GM23338 (cell line): ENCODE results near the gene WAPL. TPM values are rescaled to one million over a fixed set of nuclear protein-coding genes. Genes with fewer than 3 reads are reported as not detected.

Experiments used
- ATAC-seq: fragments of 200-7000 bp; cut with Tn5 transposase; 3 replicates; pipeline ENCODE4 v1.9.1; 2020
- DNase-seq: peaks from one replicate; pipeline ENCODE4 v3.0.0-alpha.2; 2015; ENCODE audit warnings: low spot score
- H2AFZ ChIP-seq: fragments of 200-600 bp; sonication (generic); 2 replicates; pipeline ENCODE4 v1.8.0; 2016; ENCODE audit warnings: antibody characterized with exemption, mild to moderate bottlenecking, moderate library complexity
- H3F3A ChIP-seq: fragments of 200-600 bp; sonication (generic); replicated peaks from 2 replicates; pipeline ENCODE4 v1.8.0; 2017; ENCODE audit warnings: antibody characterized with exemption, mixed run types, low read depth
- H3K27ac ChIP-seq: fragments of 200-600 bp; sonication (generic); 2 replicates; pipeline ENCODE4 v1.6.1; 2016; ENCODE audit warnings: low read depth
- H3K27me3 ChIP-seq: fragments of 200-600 bp; sonication (generic); 2 replicates; pipeline ENCODE4 v1.8.0; 2016; ENCODE audit warnings: mild to moderate bottlenecking, mixed run types, moderate library complexity; ENCODE audit not compliant: insufficient read depth
- H3K36me3 ChIP-seq: fragments of 200-600 bp; sonication (generic); 2 replicates; pipeline ENCODE4 v1.8.0; 2016; ENCODE audit warnings: mild to moderate bottlenecking; ENCODE audit not compliant: insufficient read depth
- H3K4me1 ChIP-seq: fragments of 200-600 bp; sonication (generic); 2 replicates; pipeline ENCODE4 v1.8.0; 2016; ENCODE audit warnings: mild to moderate bottlenecking, moderate library complexity; ENCODE audit not compliant: insufficient read depth
- H3K4me2 ChIP-seq: fragments of 200-600 bp; sonication (generic); 2 replicates; pipeline ENCODE4 v1.7.1; 2017; ENCODE audit warnings: mixed run types
- H3K4me3 ChIP-seq: fragments of 200-600 bp; sonication (generic); 2 replicates; pipeline ENCODE4 v1.6.1; 2016; ENCODE audit warnings: mixed run types
- H3K79me2 ChIP-seq: fragments of 200-600 bp; sonication (generic); replicated peaks from 2 replicates; pipeline ENCODE4 v1.8.0; 2017; ENCODE audit warnings: mild to moderate bottlenecking; ENCODE audit not compliant: insufficient read depth
- H3K9me2 ChIP-seq: fragments of 200-600 bp; sonication (generic); 2 replicates; pipeline ENCODE4 v1.8.0; 2017; ENCODE audit not compliant: insufficient read depth
- H4K20me1 ChIP-seq: fragments of 200-600 bp; sonication (generic); replicated peaks from 2 replicates; pipeline ENCODE4 v1.8.0; 2017; ENCODE audit warnings: mild to moderate bottlenecking; ENCODE audit not compliant: insufficient read depth
- H3K27ac Mint-ChIP-seq: 2 replicates; pipeline ENCODE4 v1.8.0; 2020; ENCODE audit warnings: inconsistent platforms, mild to moderate bottlenecking, moderate library complexity, mixed read lengths
- H3K27me3 Mint-ChIP-seq: 3 replicates; pipeline ENCODE4 v1.8.0; 2022; ENCODE audit warnings: low read depth, mild to moderate bottlenecking, moderate library complexity, mixed read lengths, inconsistent platforms; ENCODE audit not compliant: insufficient read depth, poor library complexity
- H3K36me3 Mint-ChIP-seq: 3 replicates; pipeline ENCODE4 v1.8.0; 2021; ENCODE audit warnings: low read depth, mild to moderate bottlenecking, inconsistent platforms, moderate library complexity, mixed read lengths
- H3K4me1 Mint-ChIP-seq: 3 replicates; pipeline ENCODE4 v1.8.0; 2020; ENCODE audit warnings: mild to moderate bottlenecking, inconsistent platforms, mixed read lengths
- H3K4me3 Mint-ChIP-seq: 3 replicates; pipeline ENCODE4 v1.8.0; 2021; ENCODE audit warnings: moderate library complexity, mild to moderate bottlenecking, inconsistent platforms, mixed read lengths
- H3K9me3 Mint-ChIP-seq: 3 replicates; pipeline ENCODE4 v1.8.0; 2020; ENCODE audit warnings: moderate library complexity, mild to moderate bottlenecking, inconsistent platforms, mixed read lengths
- CREB1 ChIP-seq: fragments of 250-450 bp; sonication (Bioruptor Pico); IDR thresholded peaks from 2 replicates; pipeline ENCODE4 v1.5.0; 2020; ENCODE audit warnings: low read depth, mild to moderate bottlenecking, moderate library complexity
- CTCF ChIP-seq, 2 experiments: fragments of 200-600 bp in 1 of 2; sonication (generic) in 1 of 2; conservative IDR thresholded peaks; 2 replicates each; pipeline versions ENCODE4 v1.5.1 to v1.6.1; 2016 to 2017; ENCODE audit warnings: antibody characterized with exemption in 2 of 2, low read depth in 2 of 2, mild to moderate bottlenecking in 2 of 2, moderate library complexity in 1 of 2
- ETS1 ChIP-seq: IDR thresholded peaks from 2 replicates; pipeline ENCODE4 v1.6.1; 2016; ENCODE audit warnings: antibody characterized with exemption
- EZH2 ChIP-seq: fragments of 200-600 bp; sonication (generic); IDR thresholded peaks from one replicate; pipeline ENCODE4 v1.8.0; 2017; ENCODE audit warnings: antibody characterized with exemption, mild to moderate bottlenecking, low read depth; ENCODE audit not compliant: unreplicated experiment
- EZH2phosphoT487 ChIP-seq: fragments of 200-600 bp; sonication (generic); IDR thresholded peaks from one replicate; pipeline ENCODE4 v1.8.1; 2018; ENCODE audit warnings: antibody characterized with exemption; ENCODE audit not compliant: unreplicated experiment
- JUNB ChIP-seq: IDR thresholded peaks from one replicate; pipeline ENCODE4 v1.6.1; 2016; ENCODE audit warnings: antibody characterized with exemption; ENCODE audit not compliant: unreplicated experiment
- NANOG ChIP-seq: IDR thresholded peaks from 2 replicates; pipeline ENCODE4 v1.6.1; 2016; ENCODE audit warnings: antibody characterized with exemption, borderline replicate concordance
- POLR2AphosphoS5 ChIP-seq: IDR thresholded peaks from 2 replicates; pipeline ENCODE4 v1.6.1; 2016; ENCODE audit warnings: antibody characterized with exemption, low read depth
- REST ChIP-seq: IDR thresholded peaks from one replicate; pipeline ENCODE4 v1.6.1; 2018; ENCODE audit warnings: antibody characterized with exemption; ENCODE audit not compliant: unreplicated experiment
- STAT1 ChIP-seq: IDR thresholded peaks from one replicate; pipeline ENCODE4 v1.6.1; 2016; ENCODE audit warnings: antibody characterized with exemption; ENCODE audit not compliant: unreplicated experiment
- ZNF114 ChIP-seq: fragments of 250-450 bp; sonication (Bioruptor Pico); IDR thresholded peaks from 2 replicates; pipeline ENCODE4 v1.5.0; 2020; ENCODE audit warnings: mild to moderate bottlenecking, moderate library complexity
- ZNF331 ChIP-seq: fragments of 250-450 bp; sonication (Bioruptor Pico); IDR thresholded peaks from 2 replicates; pipeline ENCODE4 v1.5.0; 2020; ENCODE audit warnings: low read depth, mild to moderate bottlenecking, moderate library complexity
- polyA plus RNA-seq: library from polyadenylated mRNA; unstranded; fragments of >200 nt; fragmentation: Nextera tagmentation; extraction: Ambion mirVana; gene quantifications from 2 replicates; pipeline ENCODE4 v1.2.1, GENCODE V29; 2016
- total RNA-seq: library from RNA; depleted of rRNA; stranded (reverse); fragments of >200 nt; shearing (Covaris generic); gene quantifications from 2 replicates; pipeline ENCODE4 v1.2.3, GENCODE V29; 2014
- TF ChIP-seq, protein P1 (sequence below): fragments of 250-450 bp; sonication (Bioruptor Pico); IDR thresholded peaks from 2 replicates; pipeline ENCODE4 v1.5.0; 2020; ENCODE audit warnings: mild to moderate bottlenecking, moderate library complexity

The WAPL gene
- total and polyA plus RNA-seq, 2 experiments from 2014 or later, result 25.2 to 60.8 TPM

DNA sequence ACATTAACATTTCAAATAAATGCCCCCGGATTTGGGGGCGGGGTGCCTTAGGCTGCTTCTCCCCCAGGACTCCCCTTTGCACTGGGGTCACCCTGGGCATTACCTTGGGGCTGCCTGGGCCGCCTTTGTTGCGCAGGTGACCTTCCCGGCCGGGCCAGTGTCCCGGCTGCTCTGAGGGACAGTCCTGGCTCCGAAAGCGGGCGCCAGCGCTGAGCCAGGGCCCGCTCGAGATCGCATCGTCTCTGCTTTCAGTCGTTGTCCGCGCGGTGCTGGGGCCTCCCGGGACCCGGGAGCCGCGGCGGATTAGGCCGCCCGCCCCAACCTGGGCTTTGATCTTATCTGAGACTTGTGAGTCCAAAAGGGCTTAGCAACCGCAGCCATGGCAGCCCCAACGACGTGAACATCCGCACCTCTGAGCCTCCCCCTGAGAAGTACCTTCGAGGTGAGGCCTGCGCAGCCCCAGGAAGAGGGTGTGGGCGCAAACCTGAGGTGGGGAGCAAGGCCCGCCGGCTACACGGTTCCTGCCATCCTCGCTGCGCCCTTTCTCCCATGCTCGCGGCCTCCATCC lies 14.8 kb upstream of the WAPL start:
- H3K4me3 ChIP-seq, result peak overlapping the region; percentile 83
- ATAC-seq, result peak; percentile 63
- 0 out of 2 replicates have a peak, but pooled peaks cover 4% of the 10 kb centered on the region for H3F3A ChIP-seq
- TF ChIP-seq REST (no peak), CTCF (conservative IDR thresholded peaks at IDR 0.05; ENCODE audit: low read depth in 2 of 2) (no peak), CREB1 (no peak), POLR2AphosphoS5 (0 out of 2 replicates have a peak, but pooled peaks have one; percentile 12), EZH2phosphoT487 (no peak), ZNF114 (CRISPR knock-in tag) (no peak), STAT1 (no peak), JUNB (no peak), NANOG (no peak), ETS1 (no peak), ZNF331 (CRISPR knock-in tag) (no peak), EZH2 (peak; percentile 56)
- TF ChIP-seq, protein P1, sequence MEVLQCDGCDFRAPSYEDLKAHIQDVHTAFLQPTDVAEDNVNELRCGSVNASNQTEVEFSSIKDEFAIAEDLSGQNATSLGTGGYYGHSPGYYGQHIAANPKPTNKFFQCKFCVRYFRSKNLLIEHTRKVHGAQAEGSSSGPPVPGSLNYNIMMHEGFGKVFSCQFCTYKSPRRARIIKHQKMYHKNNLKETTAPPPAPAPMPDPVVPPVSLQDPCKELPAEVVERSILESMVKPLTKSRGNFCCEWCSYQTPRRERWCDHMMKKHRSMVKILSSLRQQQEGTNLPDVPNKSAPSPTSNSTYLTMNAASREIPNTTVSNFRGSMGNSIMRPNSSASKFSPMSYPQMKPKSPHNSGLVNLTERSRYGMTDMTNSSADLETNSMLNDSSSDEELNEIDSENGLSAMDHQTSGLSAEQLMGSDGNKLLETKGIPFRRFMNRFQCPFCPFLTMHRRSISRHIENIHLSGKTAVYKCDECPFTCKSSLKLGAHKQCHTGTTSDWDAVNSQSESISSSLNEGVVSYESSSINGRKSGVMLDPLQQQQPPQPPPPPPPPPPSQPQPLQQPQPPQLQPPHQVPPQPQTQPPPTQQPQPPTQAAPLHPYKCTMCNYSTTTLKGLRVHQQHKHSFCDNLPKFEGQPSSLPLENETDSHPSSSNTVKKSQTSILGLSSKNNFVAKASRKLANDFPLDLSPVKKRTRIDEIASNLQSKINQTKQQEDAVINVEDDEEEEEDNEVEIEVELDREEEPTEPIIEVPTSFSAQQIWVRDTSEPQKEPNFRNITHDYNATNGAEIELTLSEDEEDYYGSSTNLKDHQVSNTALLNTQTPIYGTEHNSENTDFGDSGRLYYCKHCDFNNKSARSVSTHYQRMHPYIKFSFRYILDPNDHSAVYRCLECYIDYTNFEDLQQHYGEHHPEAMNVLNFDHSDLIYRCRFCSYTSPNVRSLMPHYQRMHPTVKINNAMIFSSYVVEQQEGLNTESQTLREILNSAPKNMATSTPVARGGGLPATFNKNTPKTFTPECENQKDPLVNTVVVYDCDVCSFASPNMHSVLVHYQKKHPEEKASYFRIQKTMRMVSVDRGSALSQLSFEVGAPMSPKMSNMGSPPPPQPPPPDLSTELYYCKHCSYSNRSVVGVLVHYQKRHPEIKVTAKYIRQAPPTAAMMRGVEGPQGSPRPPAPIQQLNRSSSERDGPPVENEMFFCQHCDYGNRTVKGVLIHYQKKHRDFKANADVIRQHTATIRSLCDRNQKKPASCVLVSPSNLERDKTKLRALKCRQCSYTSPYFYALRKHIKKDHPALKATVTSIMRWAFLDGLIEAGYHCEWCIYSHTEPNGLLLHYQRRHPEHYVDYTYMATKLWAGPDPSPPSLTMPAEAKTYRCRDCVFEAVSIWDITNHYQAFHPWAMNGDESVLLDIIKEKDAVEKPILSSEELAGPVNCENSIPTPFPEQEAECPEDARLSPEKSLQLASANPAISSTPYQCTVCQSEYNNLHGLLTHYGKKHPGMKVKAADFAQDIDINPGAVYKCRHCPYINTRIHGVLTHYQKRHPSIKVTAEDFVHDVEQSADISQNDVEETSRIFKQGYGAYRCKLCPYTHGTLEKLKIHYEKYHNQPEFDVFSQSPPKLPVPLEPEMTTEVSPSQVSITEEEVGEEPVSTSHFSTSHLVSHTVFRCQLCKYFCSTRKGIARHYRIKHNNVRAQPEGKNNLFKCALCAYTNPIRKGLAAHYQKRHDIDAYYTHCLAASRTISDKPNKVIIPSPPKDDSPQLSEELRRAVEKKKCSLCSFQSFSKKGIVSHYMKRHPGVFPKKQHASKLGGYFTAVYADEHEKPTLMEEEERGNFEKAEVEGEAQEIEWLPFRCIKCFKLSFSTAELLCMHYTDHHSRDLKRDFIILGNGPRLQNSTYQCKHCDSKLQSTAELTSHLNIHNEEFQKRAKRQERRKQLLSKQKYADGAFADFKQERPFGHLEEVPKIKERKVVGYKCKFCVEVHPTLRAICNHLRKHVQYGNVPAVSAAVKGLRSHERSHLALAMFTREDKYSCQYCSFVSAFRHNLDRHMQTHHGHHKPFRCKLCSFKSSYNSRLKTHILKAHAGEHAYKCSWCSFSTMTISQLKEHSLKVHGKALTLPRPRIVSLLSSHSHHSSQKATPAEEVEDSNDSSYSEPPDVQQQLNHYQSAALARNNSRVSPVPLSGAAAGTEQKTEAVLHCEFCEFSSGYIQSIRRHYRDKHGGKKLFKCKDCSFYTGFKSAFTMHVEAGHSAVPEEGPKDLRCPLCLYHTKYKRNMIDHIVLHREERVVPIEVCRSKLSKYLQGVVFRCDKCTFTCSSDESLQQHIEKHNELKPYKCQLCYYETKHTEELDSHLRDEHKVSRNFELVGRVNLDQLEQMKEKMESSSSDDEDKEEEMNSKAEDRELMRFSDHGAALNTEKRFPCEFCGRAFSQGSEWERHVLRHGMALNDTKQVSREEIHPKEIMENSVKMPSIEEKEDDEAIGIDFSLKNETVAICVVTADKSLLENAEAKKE, result no peak
- H3K9me3 Mint-ChIP-seq, result no peaks in the 10 kb centered on the region
- H3K4me1 Mint-ChIP-seq, result peaks cover 22% of the 10 kb centered on the region
- DNase-seq, result peak; percentile 75
- no peak overlapping the region for H3K27ac Mint-ChIP-seq
- H3K79me2 ChIP-seq, result no peaks in the 10 kb centered on the region
- no peaks in the 10 kb centered on the region for H4K20me1 ChIP-seq
- peaks cover 30% of the 10 kb centered on the region for H3K27me3 Mint-ChIP-seq
- no peaks in the 10 kb centered on the region; the same call in 2 of the 3 replicates for H3K36me3 Mint-ChIP-seq
- peaks cover 20% of the 10 kb centered on the region for H3K4me1 ChIP-seq
- H3K9me2 ChIP-seq, result no peaks in the 10 kb centered on the region
- H3K27me3 ChIP-seq, result peaks cover 40% of the 10 kb centered on the region
- H3K36me3 ChIP-seq, result no peaks in the 10 kb centered on the region
- peak overlapping the region; percentile 92 for H3K4me2 ChIP-seq
- peak overlapping the region; percentile 100 for H2AFZ ChIP-seq
- H3K27ac ChIP-seq, result no peak overlapping the region
- H3K4me3 Mint-ChIP-seq, result peak overlapping the region; percentile 82; the same call in 2 of the 3 replicates
